Right cardiac atrium (tissue), 5 donors: ENCODE data around the gene CARF. TPM values are rescaled to one million over a fixed set of nuclear protein-coding genes. Genes with fewer than 3 reads are reported as not detected.
"Not testable (repeated sequence)": the region's sequence is repeated elsewhere in the genome, so short reads cannot be mapped to it uniquely, and the experiment has no call there.

ENCODE experiments used
- ATAC-seq, 2 donors: fragments of 200-7000 bp; cut with Tn5 transposase; one replicate each; pipeline versions ENCODE4 v1.8.0 to v1.9.1; 2020; ENCODE audit warnings: moderate library complexity in 2 of 2, mild to moderate bottlenecking in 1 of 2
- DNase-seq, 3 donors: peaks; one replicate each; pipeline ENCODE4 v3.0.0-alpha.2; 2020
- H3K27ac ChIP-seq: one replicate; pipeline ENCODE4 v1.5.1; 2013; ENCODE audit warnings: mild to moderate bottlenecking, low read length, control low read depth, moderate library complexity
- H3K27me3 ChIP-seq: one replicate; pipeline ENCODE4 v1.6.1; 2013; ENCODE audit not compliant: control insufficient read depth, insufficient read depth
- H3K4me1 ChIP-seq: one replicate; pipeline ENCODE4 v1.6.1; 2013; ENCODE audit warnings: low read length; ENCODE audit not compliant: control insufficient read depth, insufficient read depth
- H3K4me3 ChIP-seq: one replicate; pipeline ENCODE4 v1.5.1; 2013; ENCODE audit warnings: low read length, control low read depth
- H3K9me3 ChIP-seq: one replicate; pipeline ENCODE4 v1.6.1; 2013; ENCODE audit warnings: low read length; ENCODE audit not compliant: control insufficient read depth
- WGBS: extraction: QIAGEN DNeasy Blood & Tissue Kit; methylation state at CpG from one replicate; pipeline ENCODE4 v1.1.7; 2013; 5-methylcytosine and 5-hydroxymethylcytosine counted together
- intact Hi-C, 4 donors: fragments of 100-400 bp; cut with DNase I; formaldehyde crosslinking; loops; one replicate each; pipeline versions ENCODE4 v1.11.0 to v1.14.0; 2022 to 2023
- long read RNA-seq, 4 donors: library from polyadenylated mRNA; unstranded; transcript quantifications; one replicate each; pipeline ENCODE4 v2.0.0, GENCODE V29; 2020 to 2021
- polyA plus RNA-seq: library from polyadenylated mRNA; stranded (reverse); fragments of 200-250 nt; gene quantifications from one replicate; pipeline ENCODE4 v1.2.3, GENCODE V29; 2013
- total RNA-seq, 4 donors: library from RNA; stranded (reverse); fragmentation: NEBNext Ultra II Directional; extraction: Animal tissue kit (Norgen Biotek cat#: 25700); gene quantifications; one replicate each; pipeline ENCODE4 v1.2.1, GENCODE V29; 2021
- donor health status: healthy with polysubstance abuse.
- donor health status: DM: no; HTN: yes; CAD: no.
- donor health status: DM: no; HTN: no; CAD: no.
- donor health status: DM: no; HTN: yes; CAD: no; lungs with severe emphysema.
- donor health status: DM: yes; HTN: yes; CAD: no.

CARF gene
- total RNA-seq (10 to 100 TPM in 1 of 4 donors, 1 to 10 TPM in 3; 7.4 to 10.2 (median 9.3) TPM), polyA plus RNA-seq (2.8 TPM)
- long read RNA-seq, donor 1, full-length matches to known transcripts, result 2 of 5 reads
- long read RNA-seq, donor 1, partial matches to known transcripts, result 1 of 5 reads
- long read RNA-seq, donor 1, other reads (novel, unspliced or antisense), result 2 of 5 reads
- long read RNA-seq, donor 2, partial matches to known transcripts, result 0 of 4 reads
- long read RNA-seq, donor 2, other reads (novel, unspliced or antisense), result 3 of 4 reads
- long read RNA-seq, donor 3, full-length matches to known transcripts, result 6 of 18 reads
- long read RNA-seq, donor 3, partial matches to known transcripts, result 2 of 18 reads
- long read RNA-seq, donor 3, other reads (novel, unspliced or antisense), result 10 of 18 reads
- long read RNA-seq, donor 4, full-length matches to known transcripts, result 1 of 3 reads
- long read RNA-seq, donor 4, partial matches to known transcripts, result 0 of 3 reads
- long read RNA-seq, donor 4, other reads (novel, unspliced or antisense), result 2 of 3 reads

DNA sequence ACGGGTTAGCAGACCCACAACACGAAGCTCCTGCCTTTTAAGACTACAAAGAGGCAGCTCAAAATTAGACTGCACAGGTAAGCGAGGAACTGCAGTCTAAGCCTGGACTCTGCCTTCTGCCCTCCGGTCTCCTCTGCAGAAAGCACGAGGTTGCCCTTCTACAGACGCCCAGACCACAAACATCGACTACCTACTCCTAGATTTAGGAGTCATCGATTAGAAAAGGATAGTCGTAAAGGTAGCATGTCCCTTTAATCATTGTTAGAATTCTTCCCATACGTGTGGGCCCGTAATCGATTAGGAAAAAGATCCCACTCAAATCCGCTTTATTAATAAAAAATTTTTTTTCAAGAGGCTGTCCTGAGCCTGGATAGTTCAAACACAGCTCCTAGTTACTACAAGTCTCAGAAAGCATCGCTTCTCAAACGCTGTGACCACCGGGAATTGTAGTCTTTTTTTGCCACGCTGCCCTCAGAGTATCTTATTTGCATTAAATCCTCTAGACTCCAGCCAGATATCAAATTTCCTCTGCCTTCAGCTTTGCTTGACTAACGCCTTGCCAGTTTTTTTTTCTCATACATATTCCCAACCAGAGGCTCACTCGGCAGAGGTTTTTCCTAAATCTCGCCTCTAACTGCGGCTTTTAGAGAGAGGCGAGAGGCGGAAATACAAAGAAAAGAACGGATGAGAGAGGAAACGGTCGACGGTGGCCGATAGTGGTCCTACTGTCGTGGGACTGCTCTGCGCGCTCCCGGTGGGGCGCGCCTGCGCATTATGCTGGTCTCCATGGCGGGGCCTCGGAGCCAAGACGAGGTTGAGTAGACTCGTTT is at the start of gene CARF, which contains the start of gene WDR12:
Gene CARF (plus strand): TSS at position 764 of the 830 bp plus-strand sequence. CDS start 29,628 bp downstream, outside the sequence.
Gene WDR12 (minus strand): TSS at position 162 of the 830 bp plus-strand sequence. CDS start 197 bp downstream, outside the sequence.
- WGBS, result under 1% methylated on average over 39 of the region's 39 CpGs

DNA sequence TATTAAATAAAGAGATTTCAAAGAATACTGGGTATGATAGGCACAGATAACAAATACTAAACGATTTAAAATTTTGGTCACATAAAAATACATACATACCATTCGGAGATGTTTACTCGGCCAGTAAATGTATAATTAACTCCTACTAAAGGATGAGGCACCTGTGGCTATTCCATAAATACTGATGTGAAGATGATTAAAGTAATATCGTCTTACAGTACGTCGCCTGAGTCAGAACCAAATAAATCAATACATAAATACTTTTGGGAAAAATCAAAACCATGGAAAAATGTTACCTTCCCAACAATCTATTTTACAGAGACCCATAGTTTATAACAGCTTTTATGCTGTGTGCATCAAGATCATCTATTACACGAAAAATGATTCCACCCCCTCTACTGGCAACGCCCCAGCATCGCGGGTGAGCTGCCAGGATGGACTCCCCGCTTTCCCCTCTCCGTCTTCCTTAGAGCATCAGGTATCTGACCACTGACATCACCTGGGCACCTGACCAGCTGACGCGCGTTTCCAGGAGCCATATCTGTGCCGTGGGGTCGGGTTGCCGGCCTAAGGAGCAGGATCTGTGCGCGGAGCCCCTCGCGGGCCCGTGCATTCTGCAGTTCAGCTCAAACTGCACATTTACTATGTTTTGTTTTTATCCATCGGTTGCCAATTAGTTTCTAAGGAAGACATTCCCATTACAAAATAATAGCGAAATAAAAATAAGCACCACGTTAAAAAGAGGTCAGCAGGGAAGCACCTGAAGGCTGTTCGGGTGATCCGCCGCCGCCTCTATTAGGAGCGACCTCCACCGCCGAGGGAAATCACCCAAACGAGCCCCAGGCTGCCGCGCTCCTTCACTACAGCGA is 41.4 kb upstream of the CARF start:
- WGBS, result 4% methylated on average over 37 of the region's 37 CpGs
- ATAC-seq, result peak; percentile 90 to 91
- peak overlapping the region; percentile 48 for H3K27ac ChIP-seq
- peak; percentile 60 to 82 (median 81) for DNase-seq
- H3K27me3 ChIP-seq, result no peaks in the 10 kb centered on the region
- intact Hi-C loops, result no loop called here
- no peaks in the 10 kb centered on the region for H3K4me1 ChIP-seq
- H3K4me3 ChIP-seq, result peak overlapping the region; percentile 56
- no peaks in the 10 kb centered on the region for H3K9me3 ChIP-seq

More for the DNA sequence above, at the start of gene CARF, which contains the start of gene WDR12:
- Histone ChIP-seq H3K9me3 (no peaks in the 10 kb centered on the region), H3K4me1 (no peaks in the 10 kb centered on the region), H3K4me3 (peak within 1 kb of the TSS; percentile 99), H3K27me3 (no peaks in the 10 kb centered on the region), H3K27ac (peak within 1 kb of the TSS; percentile 98)
- intact Hi-C loops, result no loop called here
- ATAC-seq (peak; percentile 98), DNase-seq (peak; percentile 94 to 97 (median 96))

- peak; percentile 93 to 95 for ATAC-seq
- under 1% methylated on average over 93 of the region's 93 CpGs for WGBS
- intact Hi-C loops, result no loop called here
- Histone ChIP-seq H3K9me3 (no peaks in the 10 kb centered on the region), H3K27ac (peak within 1 kb of the TSS; percentile 48), H3K4me3 (peak within 1 kb of the TSS; percentile 56), H3K27me3 (no peaks in the 10 kb centered on the region), H3K4me1 (no peaks in the 10 kb centered on the region)
- DNase-seq, result peak; percentile 76 to 90 (median 87)
These were observed 40.6 kb upstream of the CARF start, which contains the start of gene ICA1L for GRCh38 chr2:202871300-202872141. TSS of gene ICA1L (minus strand) at chr2:202871766. CDS start at chr2:202829009, 42,757 bp downstream.

- Histone ChIP-seq H3K4me3 (no peak overlapping the region), H3K27me3 (no peaks in the 10 kb centered on the region), H3K27ac (no peak overlapping the region), H3K4me1 (no peaks in the 10 kb centered on the region), H3K9me3 (no peaks in the 10 kb centered on the region)
- WGBS, result 98% methylated on average over 2 of the region's 2 CpGs
- ATAC-seq (no peak), DNase-seq (no peak)
- intact Hi-C loops, result no loop called here
These were observed 34.4 kb upstream of the CARF start for GRCh38 chr2:202877699-202878098.

DNA sequence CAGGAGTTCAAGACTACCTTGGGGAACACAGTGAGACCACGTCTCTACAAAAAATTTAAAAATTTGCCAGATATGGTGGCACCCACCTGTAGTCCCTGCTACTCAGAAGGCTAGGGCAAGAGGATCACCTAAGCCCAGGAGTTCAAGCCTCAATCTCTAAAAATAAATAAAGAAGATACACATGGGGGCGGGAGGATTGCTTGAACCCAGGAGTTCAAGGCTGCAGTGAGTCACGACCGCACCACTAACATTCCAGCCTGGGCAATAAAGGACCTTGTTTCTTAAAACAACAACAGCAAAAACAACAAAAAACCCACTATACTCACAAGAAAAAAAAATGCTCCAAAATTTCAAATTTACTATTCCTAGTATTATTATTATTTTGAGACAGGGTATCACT is 30.5 kb upstream of the CARF start:
- Histone ChIP-seq H3K27me3 (no peaks in the 10 kb centered on the region), H3K9me3 (no peaks in the 10 kb centered on the region), H3K27ac (no peak overlapping the region), H3K4me1 (peaks cover 3% of the 10 kb centered on the region), H3K4me3 (no peak overlapping the region)
- 90% methylated on average over 4 of the region's 4 CpGs for WGBS
- no peak for ATAC-seq
- intact Hi-C loops, result no loop called here
- no peak for DNase-seq

DNA sequence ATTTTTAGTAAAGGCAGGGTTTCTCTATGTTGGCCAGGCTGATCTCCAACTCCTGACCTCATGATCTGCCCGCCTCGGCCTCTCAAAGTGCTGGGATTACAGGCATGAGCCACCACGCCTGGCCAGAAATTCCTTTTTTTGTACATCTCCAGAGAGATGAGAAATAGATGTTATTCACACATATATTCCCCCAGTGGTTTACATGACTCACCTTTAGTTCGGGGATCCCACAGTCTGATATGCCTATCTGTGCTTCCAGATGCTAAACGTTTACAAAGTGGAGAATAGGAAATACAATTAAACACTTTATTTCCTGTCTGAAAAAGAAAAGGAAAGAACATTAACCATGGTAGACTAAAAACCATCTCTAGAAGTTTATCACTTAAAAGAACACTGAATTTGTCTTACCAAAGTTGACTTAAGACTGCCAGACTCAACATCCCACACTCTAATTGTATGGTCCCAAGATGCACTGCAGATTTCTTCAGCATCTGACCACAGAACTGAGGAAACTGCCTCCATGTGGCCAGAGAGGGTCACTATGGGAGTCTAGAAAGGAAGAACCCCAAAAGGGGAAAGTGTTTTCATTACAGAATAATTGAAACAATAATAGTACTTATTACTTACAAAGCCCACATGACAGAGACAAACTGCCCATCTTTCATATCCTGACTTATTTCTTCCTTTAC is 27.9 kb upstream of the CARF start:
- H3K27me3 ChIP-seq, result no peaks in the 10 kb centered on the region
- DNase-seq (no peak), ATAC-seq (no peak)
- H3K4me1 ChIP-seq, result peaks cover 3% of the 10 kb centered on the region
- H3K4me3 ChIP-seq, result no peak overlapping the region
- H3K9me3 ChIP-seq, result no peaks in the 10 kb centered on the region
- WGBS, result 72% methylated on average over 5 of the region's 5 CpGs
- intact Hi-C loops, result no loop called here
- no peak overlapping the region for H3K27ac ChIP-seq

DNA sequence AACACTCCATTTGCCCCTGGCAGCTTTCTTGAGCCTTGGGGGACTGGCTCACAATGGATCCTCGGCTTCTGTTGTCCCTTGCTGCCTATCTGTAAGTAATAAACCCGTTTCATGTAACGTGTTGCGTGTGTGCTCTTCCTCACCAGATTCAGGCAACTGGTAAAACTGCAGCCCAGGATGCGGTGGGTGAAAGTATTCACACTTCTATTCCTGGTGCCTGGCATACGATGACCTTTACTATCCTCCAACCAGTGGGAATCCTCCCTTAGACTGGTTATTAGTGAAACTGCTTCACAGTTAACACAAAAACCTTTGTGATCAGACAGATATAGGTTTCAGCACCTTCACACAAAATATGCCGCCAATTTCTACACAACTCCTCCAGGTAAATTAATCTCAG is 26.9 kb upstream of the CARF start:
- WGBS, result 69% methylated on average over 7 of the region's 7 CpGs
- Histone ChIP-seq H3K4me3 (no peak overlapping the region), H3K4me1 (peaks cover 3% of the 10 kb centered on the region), H3K9me3 (no peaks in the 10 kb centered on the region), H3K27ac (peak overlapping the region; percentile 43), H3K27me3 (no peaks in the 10 kb centered on the region)
- intact Hi-C loops, result no loop called here
- no peak for DNase-seq
- peak; percentile 73 for ATAC-seq

DNA sequence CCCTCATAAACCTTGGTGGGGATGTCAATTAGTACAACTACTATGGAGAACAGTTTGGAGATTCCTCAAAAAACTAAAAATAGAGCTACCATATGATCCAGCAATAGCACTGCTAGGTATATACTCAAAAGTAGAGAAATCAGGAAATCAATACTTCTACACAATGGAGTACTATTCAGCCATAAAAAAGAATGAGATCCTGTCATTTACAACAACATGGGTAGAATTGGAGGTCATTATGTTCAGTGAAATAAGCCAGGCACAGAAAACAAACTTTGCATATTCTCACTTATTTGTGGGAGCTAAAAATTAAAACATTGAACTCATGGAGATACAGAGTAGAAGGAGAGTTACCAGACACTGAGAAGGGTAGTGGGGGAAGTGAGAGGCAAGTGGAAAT is 6.6 kb upstream of the CARF start:
- intact Hi-C loops, H3K4me1 ChIP-seq, ATAC-seq, H3K27me3 ChIP-seq, H3K9me3 ChIP-seq, DNase-seq, H3K27ac ChIP-seq, H3K4me3 ChIP-seq: not testable (repeated sequence)

- Histone ChIP-seq H3K4me3 (no peak overlapping the region), H3K27ac (no peak overlapping the region), H3K27me3 (no peaks in the 10 kb centered on the region), H3K4me1 (no peaks in the 10 kb centered on the region), H3K9me3 (no peaks in the 10 kb centered on the region)
- DNase-seq (no peak), ATAC-seq (no peak)
- WGBS, result 77% methylated on average over 5 of the region's 5 CpGs
- intact Hi-C loops, result no loop called here
These were observed 3.9 kb upstream of the CARF start for GRCh38 chr2:202908186-202908585.
